HepG2 (cell line): ENCODE measurements around the gene SRSF4. TPM values are rescaled to one million over a fixed set of nuclear protein-coding genes. Genes with fewer than 3 reads are reported as not detected.

Experiments
- RFXAP ChIP-seq: sonication (generic); formaldehyde crosslinking; IDR thresholded peaks from 2 replicates; pipeline ENCODE4 v1.4.0; 2020; ENCODE audit warnings: missing genetic modification reagents, borderline replicate concordance
- ZNF251 ChIP-seq: sonication (generic); formaldehyde crosslinking; IDR thresholded peaks from 2 replicates; pipeline ENCODE4 v1.9.0; 2021; ENCODE audit warnings: mild to moderate bottlenecking, missing genetic modification reagents
- polyA plus RNA-seq, 8 experiments: library from polyadenylated mRNA; depleted of rRNA in 3 of 8; stranded (reverse) in 7 of 8; unstranded in 1 of 8; fragments of >200 nt; fragmentation: Illumina TruSeq in 4 of 8; extraction: Trizol in 4 of 8; gene quantifications; 2 replicates each; pipeline versions ENCODE4 v1.2.1 to v1.2.3, GENCODE V29; 2011 to 2016; ENCODE audit warnings: low read depth in 4 of 8, missing spikeins in 1 of 8, mixed read lengths in 1 of 8; ENCODE audit not compliant: insufficient read depth in 1 of 8
- total RNA-seq, 5 experiments: library from RNA; depleted of rRNA; stranded (reverse); fragments of >200 nt; fragmentation: Illumina TruSeq; extraction: Trizol; gene quantifications; 2 replicates each; pipeline ENCODE4 v1.2.3, GENCODE V29; 2016; ENCODE audit warnings: low read depth in 1 of 5
- TF ChIP-seq, protein P1 (sequence below): sonication (generic); formaldehyde crosslinking; IDR thresholded peaks from 2 replicates; pipeline ENCODE4 v1.4.0; 2020; ENCODE audit warnings: mild to moderate bottlenecking, missing genetic modification reagents, borderline replicate concordance
- TF ChIP-seq, protein P2 (sequence below): sonication (generic); formaldehyde crosslinking; IDR thresholded peaks from 2 replicates; pipeline ENCODE4 v1.4.0; 2020; ENCODE audit warnings: missing genetic modification reagents
- TF ChIP-seq, protein P3 (sequence below): sonication (generic); formaldehyde crosslinking; conservative IDR thresholded peaks from 2 replicates; pipeline ENCODE4 v1.8.0; 2022; ENCODE audit warnings: low read depth, missing genetic modification reagents

SRSF4 gene
- total and polyA plus RNA-seq, 2 of the 13 experiments (the other 11 are each of a cell fraction or from before 2014, with no cell fraction given): 37.7 to 50.9 TPM

DNA sequence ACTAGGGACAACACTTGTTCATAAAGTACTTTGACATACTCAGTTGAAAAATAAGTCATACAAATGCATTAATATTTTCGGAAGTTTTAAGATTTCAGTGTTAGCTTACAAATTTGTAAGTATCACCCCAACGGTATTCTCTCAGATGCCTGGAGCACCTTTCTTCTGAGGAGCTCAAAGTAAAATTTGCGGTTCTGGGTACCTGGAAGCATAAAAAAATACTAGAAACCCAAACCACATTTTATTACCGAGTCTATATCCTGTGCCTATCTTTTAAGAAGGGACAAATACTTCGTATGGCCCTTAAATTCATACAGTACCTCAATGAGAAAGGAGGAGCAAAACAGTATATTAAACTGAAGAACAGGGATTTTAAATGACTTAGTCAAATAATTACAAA is 10.2 kb downstream of the SRSF4 start (continued):
- TF ChIP-seq, protein P1, sequence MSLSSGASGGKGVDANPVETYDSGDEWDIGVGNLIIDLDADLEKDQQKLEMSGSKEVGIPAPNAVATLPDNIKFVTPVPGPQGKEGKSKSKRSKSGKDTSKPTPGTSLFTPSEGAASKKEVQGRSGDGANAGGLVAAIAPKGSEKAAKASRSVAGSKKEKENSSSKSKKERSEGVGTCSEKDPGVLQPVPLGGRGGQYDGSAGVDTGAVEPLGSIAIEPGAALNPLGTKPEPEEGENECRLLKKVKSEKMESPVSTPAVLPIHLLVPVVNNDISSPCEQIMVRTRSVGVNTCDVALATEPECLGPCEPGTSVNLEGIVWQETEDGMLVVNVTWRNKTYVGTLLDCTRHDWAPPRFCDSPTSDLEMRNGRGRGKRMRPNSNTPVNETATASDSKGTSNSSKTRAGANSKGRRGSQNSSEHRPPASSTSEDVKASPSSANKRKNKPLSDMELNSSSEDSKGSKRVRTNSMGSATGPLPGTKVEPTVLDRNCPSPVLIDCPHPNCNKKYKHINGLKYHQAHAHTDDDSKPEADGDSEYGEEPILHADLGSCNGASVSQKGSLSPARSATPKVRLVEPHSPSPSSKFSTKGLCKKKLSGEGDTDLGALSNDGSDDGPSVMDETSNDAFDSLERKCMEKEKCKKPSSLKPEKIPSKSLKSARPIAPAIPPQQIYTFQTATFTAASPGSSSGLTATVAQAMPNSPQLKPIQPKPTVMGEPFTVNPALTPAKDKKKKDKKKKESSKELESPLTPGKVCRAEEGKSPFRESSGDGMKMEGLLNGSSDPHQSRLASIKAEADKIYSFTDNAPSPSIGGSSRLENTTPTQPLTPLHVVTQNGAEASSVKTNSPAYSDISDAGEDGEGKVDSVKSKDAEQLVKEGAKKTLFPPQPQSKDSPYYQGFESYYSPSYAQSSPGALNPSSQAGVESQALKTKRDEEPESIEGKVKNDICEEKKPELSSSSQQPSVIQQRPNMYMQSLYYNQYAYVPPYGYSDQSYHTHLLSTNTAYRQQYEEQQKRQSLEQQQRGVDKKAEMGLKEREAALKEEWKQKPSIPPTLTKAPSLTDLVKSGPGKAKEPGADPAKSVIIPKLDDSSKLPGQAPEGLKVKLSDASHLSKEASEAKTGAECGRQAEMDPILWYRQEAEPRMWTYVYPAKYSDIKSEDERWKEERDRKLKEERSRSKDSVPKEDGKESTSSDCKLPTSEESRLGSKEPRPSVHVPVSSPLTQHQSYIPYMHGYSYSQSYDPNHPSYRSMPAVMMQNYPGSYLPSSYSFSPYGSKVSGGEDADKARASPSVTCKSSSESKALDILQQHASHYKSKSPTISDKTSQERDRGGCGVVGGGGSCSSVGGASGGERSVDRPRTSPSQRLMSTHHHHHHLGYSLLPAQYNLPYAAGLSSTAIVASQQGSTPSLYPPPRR (CRISPR knock-in tag): no peak
- TF ChIP-seq, protein P2, sequence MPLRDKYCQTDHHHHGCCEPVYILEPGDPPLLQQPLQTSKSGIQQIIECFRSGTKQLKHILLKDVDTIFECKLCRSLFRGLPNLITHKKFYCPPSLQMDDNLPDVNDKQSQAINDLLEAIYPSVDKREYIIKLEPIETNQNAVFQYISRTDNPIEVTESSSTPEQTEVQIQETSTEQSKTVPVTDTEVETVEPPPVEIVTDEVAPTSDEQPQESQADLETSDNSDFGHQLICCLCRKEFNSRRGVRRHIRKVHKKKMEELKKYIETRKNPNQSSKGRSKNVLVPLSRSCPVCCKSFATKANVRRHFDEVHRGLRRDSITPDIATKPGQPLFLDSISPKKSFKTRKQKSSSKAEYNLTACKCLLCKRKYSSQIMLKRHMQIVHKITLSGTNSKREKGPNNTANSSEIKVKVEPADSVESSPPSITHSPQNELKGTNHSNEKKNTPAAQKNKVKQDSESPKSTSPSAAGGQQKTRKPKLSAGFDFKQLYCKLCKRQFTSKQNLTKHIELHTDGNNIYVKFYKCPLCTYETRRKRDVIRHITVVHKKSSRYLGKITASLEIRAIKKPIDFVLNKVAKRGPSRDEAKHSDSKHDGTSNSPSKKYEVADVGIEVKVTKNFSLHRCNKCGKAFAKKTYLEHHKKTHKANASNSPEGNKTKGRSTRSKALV (CRISPR knock-in tag): no peak
- TF ChIP-seq ZNF251 (CRISPR knock-in tag): no peak
- TF ChIP-seq RFXAP: no peak
- TF ChIP-seq, protein P3, sequence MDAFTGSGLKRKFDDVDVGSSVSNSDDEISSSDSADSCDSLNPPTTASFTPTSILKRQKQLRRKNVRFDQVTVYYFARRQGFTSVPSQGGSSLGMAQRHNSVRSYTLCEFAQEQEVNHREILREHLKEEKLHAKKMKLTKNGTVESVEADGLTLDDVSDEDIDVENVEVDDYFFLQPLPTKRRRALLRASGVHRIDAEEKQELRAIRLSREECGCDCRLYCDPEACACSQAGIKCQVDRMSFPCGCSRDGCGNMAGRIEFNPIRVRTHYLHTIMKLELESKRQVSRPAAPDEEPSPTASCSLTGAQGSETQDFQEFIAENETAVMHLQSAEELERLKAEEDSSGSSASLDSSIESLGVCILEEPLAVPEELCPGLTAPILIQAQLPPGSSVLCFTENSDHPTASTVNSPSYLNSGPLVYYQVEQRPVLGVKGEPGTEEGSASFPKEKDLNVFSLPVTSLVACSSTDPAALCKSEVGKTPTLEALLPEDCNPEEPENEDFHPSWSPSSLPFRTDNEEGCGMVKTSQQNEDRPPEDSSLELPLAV (CRISPR knock-in tag): no peak
